ENCODE results near the gene P2RX1.

- TF ChIP-seq, protein P1, sequence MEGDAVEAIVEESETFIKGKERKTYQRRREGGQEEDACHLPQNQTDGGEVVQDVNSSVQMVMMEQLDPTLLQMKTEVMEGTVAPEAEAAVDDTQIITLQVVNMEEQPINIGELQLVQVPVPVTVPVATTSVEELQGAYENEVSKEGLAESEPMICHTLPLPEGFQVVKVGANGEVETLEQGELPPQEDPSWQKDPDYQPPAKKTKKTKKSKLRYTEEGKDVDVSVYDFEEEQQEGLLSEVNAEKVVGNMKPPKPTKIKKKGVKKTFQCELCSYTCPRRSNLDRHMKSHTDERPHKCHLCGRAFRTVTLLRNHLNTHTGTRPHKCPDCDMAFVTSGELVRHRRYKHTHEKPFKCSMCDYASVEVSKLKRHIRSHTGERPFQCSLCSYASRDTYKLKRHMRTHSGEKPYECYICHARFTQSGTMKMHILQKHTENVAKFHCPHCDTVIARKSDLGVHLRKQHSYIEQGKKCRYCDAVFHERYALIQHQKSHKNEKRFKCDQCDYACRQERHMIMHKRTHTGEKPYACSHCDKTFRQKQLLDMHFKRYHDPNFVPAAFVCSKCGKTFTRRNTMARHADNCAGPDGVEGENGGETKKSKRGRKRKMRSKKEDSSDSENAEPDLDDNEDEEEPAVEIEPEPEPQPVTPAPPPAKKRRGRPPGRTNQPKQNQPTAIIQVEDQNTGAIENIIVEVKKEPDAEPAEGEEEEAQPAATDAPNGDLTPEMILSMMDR (conservative IDR thresholded peaks at IDR 0.05; ENCODE audit: low read depth, low read length) = no peak
- TF ChIP-seq POLR2A (IDR thresholded peaks at IDR 0.05; ENCODE audit: low read depth, low read length) (no peak), RAD21 (IDR thresholded peaks at IDR 0.05; ENCODE audit: low read length) (no peak), SMC3 (IDR thresholded peaks at IDR 0.05; ENCODE audit: low read depth, low read length) (no peak), FOS (IDR thresholded peaks at IDR 0.05; ENCODE audit: low read depth, low read length) (no peak), RCOR1 (IDR thresholded peaks at IDR 0.05; ENCODE audit: insufficient replicate concordance, low read length) (no peak), MXI1 (IDR thresholded peaks at IDR 0.05; ENCODE audit: borderline replicate concordance, low read depth, low read length) (no peak), RFX5 (IDR thresholded peaks at IDR 0.05; ENCODE audit: low read depth, low read length) (no peak), CEBPB (IDR thresholded peaks at IDR 0.05; ENCODE audit: low read depth, low read length) (no peak), MAFK (IDR thresholded peaks at IDR 0.05; ENCODE audit: low read depth, low read length) (no peak), NFE2L2 (IDR thresholded peaks at IDR 0.05; ENCODE audit: low read depth, low read length) (no peak), MAZ (IDR thresholded peaks at IDR 0.05; ENCODE audit: borderline replicate concordance, low read depth, low read length) (no peak)
- TF ChIP-seq, protein P2, sequence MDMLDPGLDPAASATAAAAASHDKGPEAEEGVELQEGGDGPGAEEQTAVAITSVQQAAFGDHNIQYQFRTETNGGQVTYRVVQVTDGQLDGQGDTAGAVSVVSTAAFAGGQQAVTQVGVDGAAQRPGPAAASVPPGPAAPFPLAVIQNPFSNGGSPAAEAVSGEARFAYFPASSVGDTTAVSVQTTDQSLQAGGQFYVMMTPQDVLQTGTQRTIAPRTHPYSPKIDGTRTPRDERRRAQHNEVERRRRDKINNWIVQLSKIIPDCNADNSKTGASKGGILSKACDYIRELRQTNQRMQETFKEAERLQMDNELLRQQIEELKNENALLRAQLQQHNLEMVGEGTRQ (IDR thresholded peaks at IDR 0.05; ENCODE audit: low read depth, low read length) = no peak
Observed at GRCh38 chr17:3963237-3964201, 47.3 kb upstream of the P2RX1 start.
